ENCODE measurements around the gene OXSM. TPM values are rescaled to one million over a fixed set of nuclear protein-coding genes. Genes with fewer than 3 reads are reported as not detected.

Gene OXSM
- total and polyA plus RNA-seq, 5 donors, result 11.6 to 17.6 (median 15.1) TPM

DNA sequence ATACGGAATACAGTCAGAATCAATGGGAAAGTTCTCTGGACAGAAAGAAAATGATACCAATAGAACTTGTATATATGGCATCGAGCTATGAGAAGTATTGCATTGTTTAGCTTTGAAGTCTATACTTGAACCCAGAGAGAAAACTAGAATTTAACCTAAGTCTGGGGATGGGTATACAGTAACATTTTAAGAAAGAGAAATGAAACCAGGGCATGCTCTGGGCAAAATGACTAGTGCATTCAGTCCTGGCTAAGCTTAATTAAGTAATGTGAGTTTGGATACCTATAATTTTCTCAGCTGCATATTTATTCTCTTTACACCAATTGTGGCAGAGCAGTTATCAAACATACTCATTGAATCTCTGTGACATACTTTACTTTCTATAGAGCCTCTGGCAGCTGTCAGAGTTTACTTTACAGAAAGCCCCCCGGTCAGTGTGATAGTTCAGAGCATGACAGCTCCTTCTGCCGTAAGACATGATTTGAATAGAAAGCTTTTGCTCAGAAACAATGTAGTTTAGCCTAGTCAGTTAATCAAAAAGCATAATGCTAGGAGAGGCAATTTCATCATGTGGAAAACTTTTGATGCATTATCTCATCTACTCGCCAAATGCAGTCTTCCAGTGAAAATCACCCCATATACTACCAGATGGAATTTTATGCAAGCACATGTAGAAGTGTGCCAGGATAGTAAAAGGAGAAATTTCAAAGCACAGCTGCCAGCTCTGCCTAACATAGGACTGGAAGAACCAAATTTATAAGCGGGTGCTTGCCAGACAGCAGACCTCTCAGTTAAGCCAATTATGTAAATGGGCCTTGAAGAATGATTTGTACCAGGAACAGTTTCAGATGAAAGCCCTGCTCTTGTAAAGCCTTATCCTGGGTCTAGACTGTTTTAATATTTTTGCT is 40.7 kb downstream of the OXSM start:
- 74% methylated on average over 6 of the region's 6 CpGs for WGBS
- DNase-seq (no peak), ATAC-seq (no peak)
- Histone ChIP-seq H3K27me3 (ENCODE audit: control insufficient read depth, insufficient read depth) (no peaks in the 10 kb centered on the region), H3K9me3 (ENCODE audit: control insufficient read depth, low read length) (no peaks in the 10 kb centered on the region), H3K27ac (ENCODE audit: low read length) (no peak overlapping the region), H3K4me3 (ENCODE audit: low read length) (no peak overlapping the region), H3K4me1 (ENCODE audit: control insufficient read depth, insufficient read depth, low read length) (no peaks in the 10 kb centered on the region)
- intact Hi-C loops (cut with DNase I), result no loop called here

DNA sequence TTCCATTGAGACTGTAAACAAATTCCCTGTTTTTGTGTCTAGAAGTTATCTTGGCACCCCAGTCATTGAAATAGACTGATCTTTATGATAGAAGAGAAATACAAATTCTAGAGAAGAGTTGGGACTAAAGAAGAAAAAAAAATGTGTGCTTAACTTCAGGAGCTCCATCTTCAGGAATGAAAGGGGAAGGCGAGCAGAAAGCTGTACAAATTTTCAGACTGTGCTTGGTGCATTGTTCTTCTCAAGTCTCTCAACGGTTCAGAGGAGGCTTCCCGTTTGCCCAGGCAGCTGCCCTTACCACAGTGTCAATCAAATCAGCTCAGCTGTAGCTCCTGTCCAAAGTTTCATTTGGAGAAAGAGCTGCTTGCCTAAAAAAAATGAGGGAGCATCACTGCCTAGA is 41.7 kb downstream of the OXSM start:
- Histone ChIP-seq H3K27ac (ENCODE audit: low read length) (no peak overlapping the region), H3K4me3 (ENCODE audit: low read length) (no peak overlapping the region), H3K4me1 (ENCODE audit: control insufficient read depth, insufficient read depth, low read length) (no peaks in the 10 kb centered on the region), H3K27me3 (ENCODE audit: control insufficient read depth, insufficient read depth) (no peaks in the 10 kb centered on the region), H3K9me3 (ENCODE audit: control insufficient read depth, low read length) (no peaks in the 10 kb centered on the region)
- intact Hi-C loops (cut with DNase I), result no loop called here
- WGBS, result 13% methylated on average over 3 of the region's 3 CpGs
- no peak for DNase-seq
- ATAC-seq, result no peak

DNA sequence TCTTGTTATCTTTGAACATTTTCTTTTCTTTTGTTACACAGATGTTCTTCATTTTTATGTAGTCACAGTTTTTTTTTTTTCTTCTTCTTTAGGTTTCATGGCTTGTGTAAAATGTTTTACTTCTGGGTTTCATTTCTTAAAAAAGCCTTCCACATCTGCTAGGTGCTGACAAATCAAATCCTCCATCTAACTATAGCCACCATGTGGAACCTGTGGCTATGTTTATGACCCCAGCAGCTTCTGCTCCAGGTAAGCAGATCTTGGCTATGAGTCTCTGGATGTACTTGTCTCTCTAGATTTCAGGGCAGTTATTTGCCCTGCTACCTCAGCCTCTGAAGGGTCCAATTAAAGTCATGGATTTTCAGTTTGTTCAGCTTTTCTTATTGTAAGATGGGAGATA is 44.5 kb downstream of the OXSM start:
- DNase-seq, result no peak
- H3K27ac ChIP-seq (ENCODE audit: low read length), result no peak overlapping the region
- no peaks in the 10 kb centered on the region for H3K27me3 ChIP-seq (ENCODE audit: control insufficient read depth, insufficient read depth)
- peaks cover 1% of the 10 kb centered on the region for H3K9me3 ChIP-seq (ENCODE audit: control insufficient read depth, low read length)
- H3K4me3 ChIP-seq (ENCODE audit: low read length), result no peak overlapping the region
- intact Hi-C loops (cut with DNase I), result no loop called here
- H3K4me1 ChIP-seq (ENCODE audit: control insufficient read depth, insufficient read depth, low read length), result no peaks in the 10 kb centered on the region
- ATAC-seq, result no peak

DNA sequence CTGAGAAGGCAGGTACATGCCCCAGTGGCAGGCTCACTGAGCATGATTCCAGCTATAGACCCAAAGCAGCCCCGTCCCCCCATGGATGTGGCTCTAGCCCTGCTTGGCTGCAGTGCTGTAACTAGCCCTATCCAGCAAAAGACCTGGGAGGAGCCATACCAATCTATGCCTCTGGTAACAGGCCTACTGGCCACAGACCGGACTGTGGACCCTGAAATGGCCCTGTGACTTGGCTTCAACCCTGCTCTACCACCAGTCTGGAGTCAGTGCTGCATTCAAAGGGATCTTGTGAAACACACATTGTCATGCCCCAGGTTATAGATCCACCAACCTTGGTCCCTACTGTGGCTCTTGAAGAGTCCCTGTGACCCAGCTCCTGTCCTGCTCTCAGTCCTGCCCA is 46.7 kb downstream of the OXSM start:
- Histone ChIP-seq H3K27me3 (ENCODE audit: control insufficient read depth, insufficient read depth) (no peaks in the 10 kb centered on the region), H3K9me3 (ENCODE audit: control insufficient read depth, low read length) (peaks cover 1% of the 10 kb centered on the region), H3K4me1 (ENCODE audit: control insufficient read depth, insufficient read depth, low read length) (no peaks in the 10 kb centered on the region), H3K27ac (ENCODE audit: low read length) (no peak overlapping the region), H3K4me3 (ENCODE audit: low read length) (no peak overlapping the region)
- DNase-seq, result no peak
- intact Hi-C loops (cut with DNase I), result no loop called here
- no peak for ATAC-seq
- WGBS, result 95% methylated on average over 2 of the region's 2 CpGs

DNA sequence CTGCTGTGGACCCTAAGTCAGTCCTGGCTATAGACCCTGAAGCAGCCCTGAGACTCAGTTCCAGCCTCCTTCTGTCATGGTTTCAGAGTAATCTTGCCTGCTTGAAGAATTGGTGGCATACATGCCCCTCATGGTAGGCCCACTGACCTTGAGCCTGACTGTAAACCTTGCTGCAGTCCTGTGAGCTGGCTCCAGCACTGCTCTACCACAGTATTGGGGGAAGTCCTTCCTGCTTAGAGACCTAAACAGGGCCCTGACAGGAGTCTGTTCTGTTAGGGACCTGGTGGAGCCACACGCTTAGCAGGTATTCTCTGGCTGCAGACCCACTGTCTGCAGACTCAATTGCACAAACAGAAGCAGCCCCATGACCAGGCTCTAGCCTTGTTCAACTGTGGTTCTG is 47.1 kb downstream of the OXSM start:
- H3K4me1 ChIP-seq (ENCODE audit: control insufficient read depth, insufficient read depth, low read length), result no peaks in the 10 kb centered on the region
- ATAC-seq, result no peak
- no peak overlapping the region for H3K27ac ChIP-seq (ENCODE audit: low read length)
- DNase-seq, result no peak
- 0% methylated on average over 1 of the region's 1 CpG for WGBS
- H3K9me3 ChIP-seq (ENCODE audit: control insufficient read depth, low read length), result peaks cover 1% of the 10 kb centered on the region
- H3K4me3 ChIP-seq (ENCODE audit: low read length), result no peak overlapping the region
- intact Hi-C loops (cut with DNase I), result no loop called here
- H3K27me3 ChIP-seq (ENCODE audit: control insufficient read depth, insufficient read depth), result no peaks in the 10 kb centered on the region

DNA sequence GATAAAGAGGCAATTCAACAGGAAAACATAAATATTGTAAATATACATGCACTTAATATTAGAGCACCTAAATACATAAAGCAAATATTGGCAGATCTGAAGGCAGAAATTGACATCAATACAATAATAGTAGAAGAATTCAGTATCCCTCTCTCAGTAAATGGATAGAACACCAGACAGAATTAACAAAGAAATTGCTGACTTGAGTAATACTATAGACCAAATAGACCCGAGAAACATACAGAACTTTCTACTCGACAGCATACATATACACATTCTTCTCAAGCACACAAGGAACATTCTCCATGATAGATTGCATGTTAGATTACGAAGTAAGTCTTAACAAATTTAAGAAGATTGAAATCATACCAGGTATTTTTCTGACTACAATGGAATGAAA is 50.2 kb downstream of the OXSM start:
- H3K9me3 ChIP-seq (ENCODE audit: control insufficient read depth, low read length), result peaks cover 1% of the 10 kb centered on the region
- intact Hi-C loops (cut with DNase I), result loop anchor here in 2 of 4 donors (5.0 to 10.0 kb wide), 2 partner anchors 865 to 872 kb away; no protein-coding TSS in a partner anchor
- no peaks in the 10 kb centered on the region for H3K4me1 ChIP-seq (ENCODE audit: control insufficient read depth, insufficient read depth, low read length)
- DNase-seq (no peak), ATAC-seq (no peak)
- 93% methylated on average over 3 of the region's 3 CpGs for WGBS
- H3K4me3 ChIP-seq (ENCODE audit: low read length), result no peak overlapping the region
- no peaks in the 10 kb centered on the region for H3K27me3 ChIP-seq (ENCODE audit: control insufficient read depth, insufficient read depth)
- H3K27ac ChIP-seq (ENCODE audit: low read length), result no peak overlapping the region

DNA sequence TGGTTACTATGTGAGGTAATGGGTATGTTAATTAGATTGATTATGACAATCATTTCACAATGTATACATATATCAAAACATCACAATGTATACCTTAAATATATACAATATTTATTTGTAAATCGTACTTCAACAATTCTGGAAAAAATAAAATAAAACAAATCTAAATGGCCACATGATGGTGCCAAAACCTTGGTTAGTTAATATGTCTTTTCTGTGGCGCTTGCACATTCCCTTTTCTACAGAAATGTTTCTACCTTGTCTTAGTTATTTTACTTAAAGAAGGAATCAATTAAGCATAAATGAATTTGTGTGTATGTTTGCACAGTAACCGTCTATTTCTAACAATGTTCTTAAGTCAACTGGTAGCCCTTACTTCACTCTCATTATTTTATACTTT is 53.4 kb downstream of the OXSM start:
- Histone ChIP-seq H3K4me3 (ENCODE audit: low read length) (no peak overlapping the region), H3K27ac (ENCODE audit: low read length) (no peak overlapping the region), H3K9me3 (ENCODE audit: control insufficient read depth, low read length) (no peaks in the 10 kb centered on the region), H3K4me1 (ENCODE audit: control insufficient read depth, insufficient read depth, low read length) (no peaks in the 10 kb centered on the region), H3K27me3 (ENCODE audit: control insufficient read depth, insufficient read depth) (no peaks in the 10 kb centered on the region)
- intact Hi-C loops (cut with DNase I), result loop anchor here in 2 of 4 donors (5.0 to 10.0 kb wide), 2 partner anchors 861 to 869 kb away; no protein-coding TSS in a partner anchor
- no peak for ATAC-seq
- WGBS, result 48% methylated on average over 3 of the region's 3 CpGs
- DNase-seq, result no peak

Other genes with a start within 250 kb of the OXSM start
- 100 to 1,000 TPM in 2 of 4 donors, 10 to 100 TPM in 2; 99.0 to 112 (median 105) TPM for gene TOP2B, start 125.2 kb upstream of the OXSM start, total RNA-seq
- 63.6 TPM for gene TOP2B, start 125.2 kb upstream of the OXSM start, polyA plus RNA-seq
- gene NGLY1, start 6.6 kb upstream of the OXSM start, total RNA-seq, result 10 to 100 TPM; 30.9 to 36.3 (median 33.9) TPM
- 21.0 TPM for gene NGLY1, start 6.6 kb upstream of the OXSM start, polyA plus RNA-seq